TTC549 (cell line): Measurements from ENCODE around the gene FAIM.
"Not testable (repeated sequence)": the region's sequence is repeated elsewhere in the genome, so short reads cannot be mapped to it uniquely, and the experiment has no call there.

ENCODE experiments used
- FAIRE-seq: peaks from 2 replicates; lab custom pipeline; 2012; peaks lifted over from hg19 to GRCh38; lab: Jason Lieb, UNC

The FAIM gene, protein sequence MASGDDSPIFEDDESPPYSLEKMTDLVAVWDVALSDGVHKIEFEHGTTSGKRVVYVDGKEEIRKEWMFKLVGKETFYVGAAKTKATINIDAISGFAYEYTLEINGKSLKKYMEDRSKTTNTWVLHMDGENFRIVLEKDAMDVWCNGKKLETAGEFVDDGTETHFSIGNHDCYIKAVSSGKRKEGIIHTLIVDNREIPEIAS

DNA sequence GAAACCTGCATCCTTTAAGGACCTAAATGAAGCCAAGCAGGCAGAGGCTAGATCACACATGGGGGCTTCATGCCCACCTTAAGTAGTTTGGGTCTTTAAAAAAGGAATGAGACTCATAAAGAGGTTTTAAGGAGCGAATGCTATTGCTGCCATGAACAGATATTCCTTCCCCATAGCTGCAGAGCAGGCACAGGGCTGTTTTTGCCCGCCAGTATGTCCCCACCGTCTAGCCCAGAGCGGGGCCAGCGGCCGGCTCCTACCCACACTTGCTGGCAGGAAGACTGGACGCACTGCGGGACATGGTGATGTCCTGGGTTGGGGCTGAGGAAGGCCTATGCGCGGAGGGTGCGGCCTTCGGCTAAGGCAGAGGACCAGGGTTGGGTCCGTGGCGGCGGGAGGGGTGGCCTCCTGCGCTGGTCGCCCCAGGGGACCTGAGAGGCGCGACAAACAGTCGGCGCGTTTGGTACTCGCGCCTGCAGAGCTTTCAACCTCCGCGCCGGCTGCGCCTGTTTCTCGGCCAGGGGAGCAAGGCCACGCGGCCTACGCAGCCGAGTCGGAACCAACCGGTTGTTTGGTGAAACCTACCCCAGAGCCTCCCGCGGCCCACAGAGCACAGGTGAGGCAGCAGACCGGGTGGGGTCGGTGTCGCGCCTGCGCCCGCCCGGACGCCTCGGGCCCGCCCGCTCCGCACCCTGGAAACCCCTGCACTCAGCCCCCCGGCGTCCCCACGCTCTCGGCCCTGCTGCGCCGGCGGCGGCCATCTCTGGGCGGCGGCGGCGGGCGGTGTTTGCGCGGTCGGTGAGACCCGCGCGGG is at the start of gene FAIM:
TSS of gene FAIM (plus strand) at position 450 of the 814 bp plus-strand sequence. CDS start 10,956 bp downstream, outside the sequence.
- FAIRE-seq, result no peak

DNA sequence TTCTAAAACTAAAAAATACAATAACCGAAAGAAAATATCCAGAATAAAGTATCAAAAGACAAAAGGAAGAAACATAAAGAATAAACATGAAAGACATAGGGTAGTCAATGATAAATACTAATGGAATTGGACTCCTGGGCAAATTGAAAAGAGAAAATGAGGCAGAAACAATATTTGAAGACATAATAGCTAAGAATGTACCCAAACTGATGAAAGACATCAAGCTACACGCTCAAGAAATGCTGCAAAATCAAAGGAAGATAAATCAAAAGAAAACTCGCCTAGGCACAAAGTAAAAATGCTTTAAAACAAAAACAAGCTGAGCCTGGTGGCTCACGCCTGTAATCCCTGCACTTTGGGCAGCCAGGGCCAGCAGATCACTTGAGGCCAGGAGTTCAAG is 49.4 kb upstream of the FAIM start:
- no peak for FAIRE-seq

DNA sequence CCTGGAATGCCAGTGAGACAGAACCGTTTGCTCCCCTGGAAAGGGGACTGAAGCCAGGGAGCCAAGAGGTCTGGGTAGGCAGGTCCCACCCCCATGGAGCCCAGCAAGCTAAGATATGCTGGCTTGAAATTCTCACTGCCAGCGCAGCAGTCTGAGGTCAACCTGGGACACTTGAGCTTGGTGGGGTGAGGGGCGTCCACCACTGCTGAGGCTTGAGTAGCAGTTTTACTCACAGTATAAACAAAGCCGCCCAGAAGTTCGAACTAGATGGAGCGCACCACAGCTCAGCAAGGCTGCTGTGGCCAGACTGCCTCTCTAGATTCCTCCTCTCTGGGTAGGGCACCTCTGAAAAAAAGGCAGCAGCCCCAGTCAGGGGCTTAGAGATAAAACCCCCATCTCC is 48.1 kb upstream of the FAIM start:
- no peak for FAIRE-seq

DNA sequence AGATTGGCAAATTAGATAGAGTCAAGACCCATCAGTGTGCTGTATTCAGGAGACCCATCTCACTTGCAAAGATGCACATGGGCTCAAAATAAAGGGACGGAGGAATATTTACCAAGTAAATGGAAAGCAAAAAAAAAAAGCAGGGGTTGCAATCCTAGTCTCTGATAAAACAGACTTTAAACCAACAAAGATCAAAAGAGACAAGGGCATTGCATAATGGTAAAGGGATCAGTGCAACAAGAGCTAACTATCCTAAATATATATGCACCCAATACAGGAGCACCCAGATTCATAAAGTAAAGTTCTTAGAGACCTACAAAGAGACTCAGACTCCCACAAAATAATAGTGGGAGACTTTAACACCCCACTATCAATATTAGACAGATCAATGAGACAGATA is 45.7 kb upstream of the FAIM start:
- not testable (repeated sequence) for FAIRE-seq

DNA sequence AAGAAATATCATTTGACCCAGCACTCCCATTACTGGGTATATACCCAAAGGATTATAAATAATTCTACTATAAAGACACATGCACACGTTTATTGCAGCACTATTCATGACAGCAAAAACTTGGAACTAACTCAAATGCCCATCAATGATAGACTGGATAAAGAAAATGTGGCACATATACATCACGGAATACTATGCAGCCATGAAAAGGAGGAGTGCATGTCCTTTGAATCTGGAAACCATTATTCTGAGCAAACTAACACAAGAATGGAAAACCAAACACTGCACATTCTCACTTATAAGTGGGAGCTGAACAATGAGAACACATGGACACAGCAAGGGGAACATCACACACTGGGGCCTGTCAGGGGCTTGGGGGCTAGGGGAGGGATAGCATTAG is 42.3 kb upstream of the FAIM start:
- FAIRE-seq, result not testable (repeated sequence)

DNA sequence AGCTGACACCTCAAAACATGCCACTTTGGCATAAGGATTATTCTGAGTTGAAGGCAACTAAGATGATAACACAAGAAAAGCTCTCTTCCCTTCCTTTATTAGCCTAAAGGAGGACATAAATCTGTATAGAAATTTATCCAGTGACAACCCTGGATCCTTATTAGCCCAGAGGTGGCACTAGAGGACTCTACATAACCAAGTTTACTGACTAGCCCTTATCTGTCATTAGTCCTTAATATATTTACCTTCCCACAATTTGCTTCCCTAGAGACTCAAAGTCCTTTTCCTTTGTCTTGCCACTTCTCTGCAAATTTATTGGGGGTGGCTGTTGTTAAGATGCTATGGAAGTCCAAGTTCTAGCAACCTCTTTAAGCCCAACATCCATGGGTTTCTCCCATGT is 41.2 kb upstream of the FAIM start:
- FAIRE-seq, result no peak

DNA sequence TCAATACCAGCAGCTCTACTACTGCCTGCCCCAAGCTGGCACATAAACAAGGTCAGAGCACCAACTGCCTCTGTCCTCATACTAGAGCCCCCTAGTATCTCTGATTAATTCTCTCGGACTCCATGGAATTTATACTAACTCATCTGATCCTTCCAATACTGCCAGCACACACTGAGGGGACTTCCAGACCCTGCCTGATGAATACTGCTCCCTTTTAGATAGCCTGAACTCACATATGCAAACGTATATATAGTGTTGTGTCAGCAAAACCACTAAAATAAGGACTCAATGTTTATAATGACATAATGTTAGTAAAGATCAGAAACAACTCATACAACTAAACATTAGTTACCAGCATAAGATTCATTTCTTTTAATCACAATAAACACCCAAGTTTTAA is 39.5 kb upstream of the FAIM start:
- FAIRE-seq, result no peak

DNA sequence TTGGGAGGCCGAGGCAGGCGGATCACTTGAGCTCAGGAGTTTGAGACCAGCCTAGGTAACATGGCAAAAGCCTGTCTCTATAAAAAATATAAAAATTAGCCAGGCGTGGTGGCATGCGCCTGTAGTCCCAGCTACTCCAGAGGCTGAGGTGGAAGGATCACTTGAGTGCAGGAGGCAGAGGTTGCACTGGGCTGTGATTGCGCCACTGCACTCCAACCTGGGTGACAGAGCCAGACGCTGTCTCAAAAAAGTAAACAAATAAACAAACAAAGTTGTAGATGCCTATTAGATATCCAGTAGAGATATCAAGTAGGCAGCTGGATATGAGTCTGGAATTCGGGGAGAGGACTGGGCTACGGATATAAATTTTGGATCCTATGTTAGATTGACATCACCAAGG is 38.9 kb upstream of the FAIM start:
- FAIRE-seq, result not testable (repeated sequence)

DNA sequence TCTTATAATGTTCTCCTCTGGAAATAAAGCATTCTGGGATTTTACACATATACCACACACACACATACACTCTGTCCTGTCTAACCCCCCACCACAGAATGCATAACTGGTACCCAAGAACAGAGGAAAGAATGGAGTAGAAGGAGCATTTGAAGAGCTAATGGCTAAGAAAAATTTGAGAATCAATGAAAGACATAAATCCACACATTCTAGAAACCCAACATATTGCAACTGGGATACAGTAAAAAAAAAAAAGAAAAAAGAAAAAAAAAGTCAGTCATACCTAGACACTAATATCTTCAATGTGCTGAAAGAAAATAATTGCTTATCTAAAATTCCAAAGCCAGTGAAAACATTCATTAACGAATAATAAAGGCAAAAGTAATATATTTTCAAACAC is 35.4 kb upstream of the FAIM start:
- no peak for FAIRE-seq

DNA sequence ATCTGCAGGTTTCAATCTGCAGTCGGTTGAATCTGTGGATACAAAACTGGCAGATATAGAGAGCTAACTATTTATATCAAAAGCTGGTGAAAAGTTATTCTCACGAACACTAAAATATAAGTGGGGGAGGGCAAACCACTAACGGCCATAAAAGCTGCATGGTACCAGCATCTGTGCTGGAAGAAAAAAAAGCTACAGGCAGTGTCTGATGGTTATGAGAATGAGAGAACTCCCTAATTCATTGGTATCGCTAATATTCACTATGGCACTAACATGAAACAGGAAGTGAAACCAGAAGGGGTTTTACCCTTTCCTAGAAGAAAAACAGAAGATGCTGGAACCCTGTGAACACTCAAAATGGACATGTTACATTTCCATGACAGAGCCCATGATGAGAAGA is 30.4 kb upstream of the FAIM start:
- no peak for FAIRE-seq

DNA sequence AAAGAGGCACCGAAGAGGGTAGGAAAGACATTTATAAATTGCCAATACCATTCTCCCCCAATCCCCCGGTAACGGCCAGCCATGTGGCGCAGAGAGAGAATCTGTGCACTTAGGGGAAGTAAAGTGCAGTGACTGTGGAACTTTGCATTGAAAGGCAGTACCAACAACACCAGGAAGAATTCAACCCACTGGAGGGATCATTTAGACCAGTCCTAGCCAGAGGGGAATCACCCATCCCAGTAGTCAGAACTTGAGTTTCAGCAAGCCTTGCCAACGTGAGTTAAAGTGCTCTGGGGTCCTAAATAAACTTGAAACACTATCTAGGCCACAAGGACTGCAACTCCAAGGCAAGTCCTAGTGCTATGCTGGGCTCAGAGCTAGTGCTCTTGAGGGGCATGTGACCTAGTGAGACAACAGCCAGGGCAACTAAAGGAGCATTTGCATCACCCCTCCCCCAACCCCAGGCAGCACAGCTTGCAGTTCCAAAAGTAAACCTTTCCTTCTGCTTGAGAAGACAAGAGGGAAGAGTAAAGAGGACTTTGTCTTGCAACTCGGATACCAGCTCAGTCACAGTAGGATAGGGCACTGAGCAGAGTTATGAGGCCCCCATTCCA is 29.5 kb upstream of the FAIM start:
- FAIRE-seq, result no peak

DNA sequence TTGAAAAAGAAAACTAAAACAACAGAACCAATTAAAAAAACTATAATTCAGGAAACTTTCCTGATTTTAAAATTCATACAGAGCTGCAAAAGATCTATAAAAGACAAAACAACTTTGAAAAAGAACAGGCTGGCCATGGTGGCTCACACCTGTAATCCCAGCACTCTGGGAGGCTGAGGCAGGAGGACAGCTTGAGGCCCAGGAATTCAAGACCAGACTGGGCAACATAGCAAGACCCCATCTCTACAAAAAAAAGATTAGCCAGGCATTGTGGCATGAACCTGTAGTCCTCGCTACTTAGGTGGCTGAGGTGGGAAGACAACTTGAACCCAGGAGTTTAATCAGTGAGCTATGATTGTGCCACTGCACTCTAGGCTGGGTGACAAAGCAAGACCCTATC is 21.2 kb upstream of the FAIM start:
- FAIRE-seq, result no peak

DNA sequence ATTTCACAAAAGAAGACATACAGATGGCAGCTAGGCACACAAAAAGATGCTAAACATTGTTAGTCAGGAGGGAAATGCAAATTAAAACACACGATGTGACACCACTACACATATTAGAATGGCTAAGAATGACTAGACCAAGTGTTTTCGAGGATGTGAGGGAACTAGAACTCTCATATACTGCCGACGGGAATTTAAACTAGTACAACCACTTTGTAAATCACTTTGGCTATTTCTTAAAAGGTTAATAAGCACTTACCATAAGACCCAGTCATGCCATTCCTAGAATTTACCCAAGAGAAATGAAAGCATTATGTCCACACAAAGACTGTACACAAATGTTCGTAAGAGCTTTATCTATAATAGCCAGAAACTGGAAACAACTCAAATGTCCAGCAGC is 20.1 kb upstream of the FAIM start:
- no peak for FAIRE-seq

DNA sequence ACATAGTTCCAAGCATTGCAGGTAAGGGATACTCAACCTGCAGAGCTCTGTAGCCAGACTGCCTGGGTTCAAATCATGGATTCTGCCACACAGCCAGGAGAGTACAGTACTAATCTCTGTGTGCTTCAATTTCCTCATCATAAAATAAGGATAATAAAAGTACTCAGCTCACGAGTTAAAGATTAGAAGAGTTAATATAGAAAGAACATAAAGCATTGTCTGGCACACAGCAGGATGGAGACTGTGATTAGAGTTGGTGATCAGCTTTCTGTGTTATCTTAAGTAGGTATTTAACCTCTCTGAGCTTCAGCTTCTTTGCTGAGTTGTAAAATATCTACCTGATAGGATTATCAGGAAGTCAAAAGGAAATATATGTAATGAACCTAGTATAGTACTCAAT is 17.2 kb upstream of the FAIM start:
- FAIRE-seq, result no peak

DNA sequence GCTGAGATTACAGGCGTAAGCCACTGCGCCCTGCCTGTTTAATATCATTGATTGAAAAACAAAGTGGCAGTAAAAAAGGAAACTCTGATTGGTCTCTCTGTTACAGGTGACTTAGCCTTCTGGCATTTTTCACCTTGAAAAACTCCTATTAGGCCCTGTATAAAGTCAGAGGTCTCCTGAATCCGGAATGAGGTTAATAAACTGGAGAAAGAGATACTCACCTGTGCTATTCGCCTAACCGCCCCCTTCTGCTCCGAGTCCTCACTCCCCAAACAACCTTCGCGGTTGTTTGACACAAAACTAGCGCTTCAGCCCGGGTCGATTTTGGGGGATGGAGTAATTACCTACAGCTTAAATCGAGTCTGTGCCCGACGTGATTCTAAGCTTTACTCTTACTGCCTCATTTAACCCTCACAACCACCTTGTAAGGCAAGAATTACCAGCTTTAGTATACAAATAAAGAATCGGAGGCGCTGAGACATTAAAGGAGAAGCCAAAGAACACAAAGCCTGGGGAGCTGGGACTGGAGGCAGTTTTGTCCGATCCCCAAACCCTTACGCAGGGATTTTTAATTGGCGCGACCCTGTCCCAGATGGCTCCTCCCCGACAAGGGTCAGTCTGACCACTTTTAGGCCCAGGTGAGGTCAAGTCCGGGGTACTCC is 15.0 kb upstream of the FAIM start:
- FAIRE-seq, result no peak

DNA sequence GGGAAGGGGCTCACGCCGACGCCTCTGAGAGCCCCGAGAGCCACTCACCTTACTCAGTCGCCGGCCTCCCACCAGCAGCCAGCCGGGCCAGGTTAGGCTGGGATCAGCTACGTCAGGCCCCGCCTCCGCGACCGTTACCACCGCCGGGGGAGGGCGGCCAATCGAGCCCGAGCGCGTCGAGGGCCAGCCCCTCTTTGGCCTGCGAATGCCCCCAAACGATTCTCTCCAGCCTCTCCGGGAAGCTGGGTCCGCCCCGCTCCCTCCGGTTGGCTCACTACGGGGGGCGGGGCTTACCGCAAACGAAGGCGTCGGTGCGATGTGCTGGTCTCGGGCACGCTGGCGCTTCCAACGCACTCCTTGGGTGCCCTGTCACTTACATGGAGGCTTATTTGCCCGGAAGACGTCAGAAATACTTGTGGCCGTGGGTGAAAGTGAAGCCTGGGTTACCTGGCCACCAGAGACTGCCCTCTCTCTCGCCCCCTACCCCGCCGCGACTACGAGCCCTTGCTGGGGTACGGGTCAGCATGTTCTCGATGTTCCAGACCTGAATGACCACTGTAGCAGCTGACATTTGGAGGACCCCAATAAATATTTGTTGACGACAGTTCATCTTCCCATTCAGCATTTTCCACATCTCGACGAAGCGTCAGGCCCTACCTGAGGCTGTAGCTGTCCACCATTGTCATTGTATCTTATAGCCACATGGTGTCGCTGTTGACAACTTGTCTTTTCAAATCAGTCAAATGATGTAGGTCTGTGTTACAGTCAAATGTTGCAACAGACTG is 14.2 kb upstream of the FAIM start, which contains the start of gene CEP70:
TSS of gene CEP70 (minus strand) at position 111 of the 785 bp plus-strand sequence. CDS start 21,333 bp downstream, outside the sequence.
- FAIRE-seq, result peak; percentile 84

DNA sequence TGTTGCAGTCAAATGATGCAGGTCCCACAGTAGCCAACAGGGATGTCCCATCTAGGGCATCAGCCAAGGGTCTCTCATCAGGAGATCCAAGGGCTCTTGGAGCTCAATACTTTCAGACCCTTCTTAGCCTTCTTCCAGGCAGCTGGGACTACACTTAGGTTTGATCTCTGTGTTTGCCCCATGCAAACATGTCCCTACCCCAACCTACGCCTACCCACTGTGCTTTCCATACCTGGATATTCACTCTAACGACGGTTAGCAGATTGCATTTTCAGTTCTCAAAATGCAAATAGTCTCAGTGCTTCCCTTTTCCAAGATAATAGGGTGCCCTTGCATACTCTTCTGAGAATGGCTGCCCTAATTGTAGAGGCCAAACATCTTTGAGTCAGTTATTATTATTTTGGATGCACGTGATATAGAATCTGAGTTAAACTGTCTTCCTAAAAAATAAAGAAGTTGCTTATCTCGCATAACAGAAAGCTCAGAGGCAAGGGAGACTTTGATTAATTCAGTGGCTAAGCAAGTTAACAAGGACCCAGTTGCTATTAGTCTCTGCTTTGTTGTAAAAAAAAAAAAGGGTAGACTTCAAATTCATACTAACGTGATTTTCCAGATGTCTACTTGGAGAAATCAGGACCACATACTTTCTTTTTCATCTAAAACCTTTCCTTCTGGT is 13.5 kb upstream of the FAIM start:
- FAIRE-seq, result no peak

DNA sequence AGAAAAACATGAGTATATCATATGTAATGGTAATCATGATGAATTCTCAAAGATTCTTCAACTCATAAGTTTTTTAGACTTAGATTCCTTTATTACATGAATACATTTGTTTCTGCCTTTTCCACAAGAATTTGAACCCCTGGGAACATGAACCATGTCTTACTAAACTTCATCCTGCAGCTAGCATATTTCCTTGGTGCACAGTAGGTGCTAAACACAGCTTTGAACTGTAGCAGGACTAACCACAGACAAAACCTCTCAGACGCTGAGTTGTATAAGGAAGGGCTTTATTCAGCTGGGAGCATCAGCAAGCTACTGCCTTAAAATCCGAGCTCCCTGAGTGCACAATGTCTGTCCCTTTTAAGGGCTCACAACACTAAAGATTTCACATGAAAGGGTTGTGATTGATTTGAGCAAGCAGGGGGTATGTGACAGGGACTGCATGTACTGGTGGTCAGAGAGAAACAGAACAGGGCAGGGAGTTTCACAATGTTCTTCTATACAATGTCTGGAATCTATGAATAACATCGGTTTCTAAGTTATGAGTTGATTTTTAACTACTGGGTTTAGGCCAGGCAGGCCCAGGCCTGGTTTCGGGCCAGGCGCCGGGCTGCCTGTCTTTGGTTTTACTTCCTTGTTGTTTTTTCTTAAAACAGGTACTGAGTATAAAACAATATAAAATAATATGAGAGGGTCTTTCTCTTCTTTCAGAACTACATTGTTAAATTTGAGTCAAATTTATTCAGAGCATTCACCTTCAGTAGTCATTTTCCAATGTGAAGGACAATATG is 11.2 kb upstream of the FAIM start:
- not testable (repeated sequence) for FAIRE-seq

DNA sequence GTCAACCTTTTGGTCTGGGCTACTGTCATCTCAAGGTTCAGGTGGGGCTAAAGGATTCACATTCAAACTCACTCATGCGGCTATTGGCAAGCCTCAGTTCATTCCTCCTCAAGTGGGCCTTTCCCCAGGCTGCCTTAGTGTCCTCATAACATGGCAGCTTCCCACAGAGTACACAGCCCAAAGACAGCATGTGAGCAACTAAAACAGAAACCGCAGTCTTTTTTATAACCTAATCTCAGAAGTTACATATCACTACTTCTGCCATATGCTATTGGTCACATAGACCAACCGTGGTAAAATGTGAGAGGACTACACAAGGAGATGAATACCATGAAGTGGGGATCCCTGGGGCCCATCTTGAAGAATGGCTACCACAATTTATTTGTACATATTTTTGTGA is 10.0 kb upstream of the FAIM start:
- FAIRE-seq, result no peak

DNA sequence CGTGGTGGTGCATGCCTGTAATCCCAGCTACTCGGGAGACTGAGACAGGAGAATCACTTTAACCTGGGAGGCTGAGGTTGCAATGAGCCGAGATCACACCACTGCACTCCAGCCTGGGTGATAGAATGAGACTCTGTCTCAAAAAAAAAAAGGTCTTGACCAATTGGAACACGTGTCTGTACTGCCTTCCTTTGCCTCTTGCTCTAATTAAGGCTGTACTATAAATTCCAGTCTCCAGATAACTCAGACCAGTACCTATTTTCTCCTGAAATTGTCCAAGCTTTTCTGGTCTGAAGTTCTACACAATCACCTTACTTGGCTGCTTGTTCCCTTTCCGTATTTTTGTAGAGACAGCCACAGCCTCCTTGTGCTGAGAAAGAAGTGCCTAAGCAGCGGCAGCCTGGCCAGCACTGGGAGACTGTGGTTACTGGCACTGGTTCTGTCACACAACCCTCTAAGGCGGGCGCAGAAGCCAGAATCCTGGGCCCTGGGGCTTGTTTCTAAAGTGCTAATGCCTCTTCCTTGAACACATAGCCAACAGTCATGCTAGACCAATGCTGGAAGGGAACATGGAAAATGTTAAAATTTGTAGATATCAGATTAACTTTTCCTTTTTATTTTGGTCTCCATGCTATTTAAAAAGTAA is 8.3 kb upstream of the FAIM start:
- no peak for FAIRE-seq
